ENCODE results near the gene ANKRD28. TPM values are rescaled to one million over a fixed set of nuclear protein-coding genes. Genes with fewer than 3 reads are reported as not detected.

ANKRD28 gene
- total and polyA plus RNA-seq, 2 of the 8 experiments (the other 6 are each of a cell fraction or from before 2014, with no cell fraction given), result 39.1 to 61.7 TPM

- no peak for TF ChIP-seq CHD7 (IDR thresholded peaks at IDR 0.05; ENCODE audit: insufficient replicate concordance, low read length)
These were observed 121.5 kb downstream of the ANKRD28 start (continued) for GRCh38 chr3:15676259-15676658.
